GM23248 (cell line): ENCODE measurements around the gene TSPAN9. TPM values are rescaled to one million over a fixed set of nuclear protein-coding genes. Genes with fewer than 3 reads are reported as not detected.
"Not testable (repeated sequence)": the region's sequence is repeated elsewhere in the genome, so short reads cannot be mapped to it uniquely, and the experiment has no call there.

ENCODE experiments used
- DNase-seq: peaks from one replicate; pipeline ENCODE4 v3.0.0-alpha.2; 2015
- H2AFZ ChIP-seq: fragments of 200-600 bp; sonication (generic); 2 replicates; pipeline ENCODE4 v1.6.1; 2016; ENCODE audit warnings: antibody characterized with exemption
- H3F3A ChIP-seq: fragments of 200-600 bp; sonication (generic); 2 replicates; pipeline ENCODE4 v1.6.1; 2016; ENCODE audit warnings: mild to moderate bottlenecking, antibody characterized with exemption, mixed run types; ENCODE audit not compliant: insufficient read depth
- H3K27ac ChIP-seq: fragments of 200-600 bp; sonication (generic); 2 replicates; pipeline ENCODE4 v1.5.1; 2016; ENCODE audit warnings: mild to moderate bottlenecking
- H3K27me3 ChIP-seq: fragments of 200-600 bp; sonication (generic); replicated peaks from 2 replicates; pipeline ENCODE4 v1.6.1; 2016; ENCODE audit warnings: mild to moderate bottlenecking; ENCODE audit not compliant: insufficient read depth
- H3K36me3 ChIP-seq: fragments of 200-600 bp; sonication (generic); 2 replicates; pipeline ENCODE4 v1.6.1; 2016; ENCODE audit warnings: low read depth, mild to moderate bottlenecking
- H3K4me1 ChIP-seq: fragments of 200-600 bp; sonication (generic); 2 replicates; pipeline ENCODE4 v1.6.1; 2016; ENCODE audit warnings: mild to moderate bottlenecking; ENCODE audit not compliant: insufficient read depth
- H3K4me2 ChIP-seq: fragments of 200-600 bp; sonication (generic); one replicate; pipeline ENCODE4 v1.6.1; 2016; ENCODE audit warnings: mild to moderate bottlenecking; ENCODE audit not compliant: unreplicated experiment
- H3K4me3 ChIP-seq: fragments of 200-600 bp; sonication (generic); 2 replicates; pipeline ENCODE4 v1.5.1; 2016; ENCODE audit warnings: mild to moderate bottlenecking
- H3K79me2 ChIP-seq: fragments of 200-600 bp; sonication (generic); 2 replicates; pipeline ENCODE4 v1.6.1; 2016; ENCODE audit warnings: mild to moderate bottlenecking; ENCODE audit not compliant: insufficient read depth
- H3K9ac ChIP-seq: fragments of 200-600 bp; sonication (generic); 2 replicates; pipeline ENCODE4 v1.6.1; 2016; ENCODE audit warnings: mild to moderate bottlenecking
- H3K9me2 ChIP-seq: fragments of 200-600 bp; sonication (generic); 2 replicates; pipeline ENCODE4 v1.6.1; 2016; ENCODE audit warnings: mixed run types, mild to moderate bottlenecking, moderate library complexity; ENCODE audit not compliant: insufficient read depth
- H3K9me3 ChIP-seq: fragments of 200-600 bp; sonication (generic); one replicate; pipeline ENCODE4 v1.6.1; 2017; ENCODE audit warnings: low read depth
- H4K20me1 ChIP-seq: fragments of 200-600 bp; sonication (generic); 2 replicates; pipeline ENCODE4 v1.6.0; 2016; ENCODE audit not compliant: insufficient read depth
- EZH2 ChIP-seq: fragments of 200-600 bp; sonication (generic); IDR thresholded peaks from 2 replicates; pipeline ENCODE4 v1.6.1; 2018; ENCODE audit warnings: antibody characterized with exemption, mild to moderate bottlenecking; ENCODE audit not compliant: insufficient read depth, poor library complexity, severe bottlenecking
- EZH2phosphoT487 ChIP-seq: fragments of 200-600 bp; sonication (generic); IDR thresholded peaks from 2 replicates; pipeline ENCODE4 v1.6.1; 2018; ENCODE audit warnings: antibody characterized with exemption, moderate library complexity, mild to moderate bottlenecking, low read depth; ENCODE audit not compliant: insufficient read depth
- WGBS, 2 experiments: methylation state at CpG; one replicate each; pipeline ENCODE4 v1.1.6; 2015 to 2017; ENCODE audit warnings: low lambda C conversion rate in 2 of 2, low coverage in 1 of 2; ENCODE audit errors: missing lambda C conversion rate in 2 of 2; 5-methylcytosine and 5-hydroxymethylcytosine counted together
- in situ Hi-C: fragments of 300-500 bp; cut with MboI; formaldehyde crosslinking; loops from 2 replicates; pipeline ENCODE4 v1.15.0; 2020
- polyA plus RNA-seq: library from polyadenylated mRNA; unstranded; fragments of >200 nt; fragmentation: Nextera tagmentation; extraction: Ambion mirVana; gene quantifications from 2 replicates; pipeline ENCODE4 v1.2.1, GENCODE V29; 2016
- total RNA-seq: library from RNA; depleted of rRNA; stranded (reverse); fragments of >200 nt; shearing (Covaris generic); gene quantifications from 2 replicates; pipeline ENCODE4 v1.2.3, GENCODE V29; 2014

Gene TSPAN9
- total and polyA plus RNA-seq, 2 experiments from 2014 or later, result 9.5 to 14.4 TPM

GRCh38 chr12:3061059-3061458 is 16.1 kb upstream of the TSPAN9 start:
- TF ChIP-seq EZH2, result no peak
- no peak for TF ChIP-seq EZH2phosphoT487
- peak overlapping the region; percentile 4 for H3K4me2 ChIP-seq
- H3K9ac ChIP-seq, result no peak overlapping the region
- H3K79me2 ChIP-seq, result no peaks in the 10 kb centered on the region
- no peaks in the 10 kb centered on the region for H4K20me1 ChIP-seq
- peak; percentile 83 for DNase-seq
- H3K36me3 ChIP-seq, result no peaks in the 10 kb centered on the region
- no peak overlapping the region for H2AFZ ChIP-seq
- no peak overlapping the region for H3K27ac ChIP-seq
- H3F3A ChIP-seq, result peaks cover 11% of the 10 kb centered on the region; the same call in 1 of the 2 replicates
- H3K4me1 ChIP-seq, result peaks cover 8% of the 10 kb centered on the region
- H3K4me3 ChIP-seq, result no peak overlapping the region
- peaks cover 28% of the 10 kb centered on the region for H3K27me3 ChIP-seq
- no peaks in the 10 kb centered on the region for H3K9me3 ChIP-seq
- H3K9me2 ChIP-seq, result no peaks in the 10 kb centered on the region
- WGBS, 2 experiments, result 2 to 3% methylated on average over 5 of the region's 5 CpGs
- in situ Hi-C loops, result no loop called here

GRCh38 chr12:3061501-3062215 is 15.5 kb upstream of the TSPAN9 start:
- Histone ChIP-seq H3K36me3 (no peaks in the 10 kb centered on the region), H2AFZ (no peak overlapping the region), H3K27ac (no peak overlapping the region), H3K9me3 (no peaks in the 10 kb centered on the region), H3K79me2 (no peaks in the 10 kb centered on the region), H3K4me1 (peaks cover 8% of the 10 kb centered on the region), H3K4me3 (no peak overlapping the region), H3K9ac (no peak overlapping the region), H3K9me2 (no peaks in the 10 kb centered on the region), H4K20me1 (no peaks in the 10 kb centered on the region), H3F3A (peaks cover 11% of the 10 kb centered on the region; the same call in 1 of the 2 replicates), H3K27me3 (peaks cover 28% of the 10 kb centered on the region), H3K4me2 (no peak overlapping the region)
- DNase-seq, result no peak
- in situ Hi-C loops, result no loop called here
- TF ChIP-seq EZH2phosphoT487, result no peak
- TF ChIP-seq EZH2, result no peak
- 16 to 39% methylated on average over 3 of the region's 3 CpGs for WGBS, 2 experiments

GRCh38 chr12:3065300-3065699 is 11.9 kb upstream of the TSPAN9 start:
- Histone ChIP-seq H2AFZ (no peak overlapping the region), H3K9me2 (no peaks in the 10 kb centered on the region), H3K4me2 (no peak overlapping the region), H3K27ac (no peak overlapping the region), H3K4me1 (peaks cover 8% of the 10 kb centered on the region), H4K20me1 (no peaks in the 10 kb centered on the region), H3K9me3 (no peaks in the 10 kb centered on the region), H3K36me3 (no peaks in the 10 kb centered on the region), H3K9ac (no peak overlapping the region), H3K4me3 (no peak overlapping the region), H3K79me2 (no peaks in the 10 kb centered on the region), H3F3A (peaks cover 11% of the 10 kb centered on the region; the same call in 1 of the 2 replicates), H3K27me3 (peaks cover 28% of the 10 kb centered on the region)
- in situ Hi-C loops, result no loop called here
- DNase-seq, result no peak
- WGBS, 2 experiments, result 60 to 68% methylated on average over 2 of the region's 2 CpGs
- TF ChIP-seq EZH2phosphoT487, result no peak
- no peak for TF ChIP-seq EZH2

GRCh38 chr12:3065846-3066245 is 11.3 kb upstream of the TSPAN9 start:
- H3K9me2 ChIP-seq, H3K4me2 ChIP-seq, H3K9me3 ChIP-seq, H2AFZ ChIP-seq, H3K27ac ChIP-seq, H3K4me3 ChIP-seq, H3K36me3 ChIP-seq, H3F3A ChIP-seq, H3K4me1 ChIP-seq, H3K79me2 ChIP-seq, H3K9ac ChIP-seq, H4K20me1 ChIP-seq, in situ Hi-C loops: not testable (repeated sequence)
- peak; percentile 20 for DNase-seq
- H3K27me3 ChIP-seq, result peaks cover 28% of the 10 kb centered on the region
- 73 to 78% methylated on average over 3 of the region's 3 CpGs for WGBS, 2 experiments
